HCT116 (cell line): Measurements from ENCODE around the gene ZBTB20. TPM values are rescaled to one million over a fixed set of nuclear protein-coding genes. Genes with fewer than 3 reads are reported as not detected.

ENCODE experiments used
- ATAC-seq: fragments of 200-7000 bp; cut with Tn5 transposase; 2 replicates; pipeline ENCODE4 v1.9.1; 2020; ENCODE audit warnings: mild to moderate bottlenecking, moderate library complexity
- BruUV-seq: library from RNA; stranded (reverse); fragments of 400-500 nt; replicated peaks from 2 replicates; lab custom pipeline; 2021; lab: Mats Ljungman, UMichigan
- CTCF ChIA-PET: fragments of 300-600 bp; sonication (Branson Sonifier 250); formaldehyde crosslinking; loops from one replicate; lab custom pipeline; 2021; ENCODE audit warnings: antibody characterized with exemption; lab: Charles Lee
- POLR2A ChIA-PET: fragments of 300-600, 350-600 bp; sonication (Branson Sonifier 250); formaldehyde crosslinking; loops from one replicate; lab custom pipeline; 2021; ENCODE audit warnings: antibody characterized with exemption; lab: Charles Lee
- RAD21 ChIA-PET, 2 experiments: fragments of 300-600 bp; sonication (Branson Sonifier 250); formaldehyde crosslinking; loops; one replicate each; lab custom pipeline; 2023; ENCODE audit warnings: low total read pairs in 2 of 2; ENCODE audit not compliant: uncharacterized antibody in 2 of 2, unreplicated experiment in 2 of 2, low non-redundant PET in 1 of 2; lab: Charles Lee
- DNase-seq: peaks from one replicate; pipeline ENCODE4 v3.0.0-alpha.2; 2010; ENCODE audit warnings: low read depth, low spot score
- H2AFZ ChIP-seq: fragments of 200-600 bp; shearing (Covaris generic), sonication (generic); 2 replicates; pipeline ENCODE4 v1.6.1; 2017; ENCODE audit warnings: low read depth, mixed run types, mixed read lengths, antibody characterized with exemption, low read length; ENCODE audit not compliant: poor library complexity, severe bottlenecking
- H3K27ac ChIP-seq: 2 replicates; pipeline ENCODE4 v1.5.1; 2012; ENCODE audit warnings: low read depth, low read length
- H3K27me3 ChIP-seq: fragments of 200-600 bp; sonication (generic); 2 replicates; pipeline ENCODE4 v1.6.1; 2016; ENCODE audit warnings: mixed run types, low read length, mixed read lengths; ENCODE audit not compliant: insufficient read depth
- H3K36me3 ChIP-seq, 2 experiments: fragments of 200-500 bp in 1 of 2; fragments of 200-600 bp in 1 of 2; sonication (Bioruptor generic) in 1 of 2; sonication (generic) in 1 of 2; 2 replicates each; pipeline versions ENCODE4 v1.5.1 to v1.6.1; 2014 to 2016; ENCODE audit warnings: low read length in 2 of 2, inconsistent platforms in 1 of 2, mixed read lengths in 1 of 2, mixed run types in 1 of 2; ENCODE audit not compliant: insufficient read depth in 2 of 2, control insufficient read depth in 1 of 2
- H3K4me1 ChIP-seq, 2 experiments: fragments of 200-600 bp in 1 of 2; sonication (generic) in 1 of 2; 2 replicates each; pipeline versions ENCODE4 v1.5.1 to v1.6.1; 2012 to 2017; ENCODE audit warnings: low read length in 2 of 2, inconsistent platforms in 1 of 2, mild to moderate bottlenecking in 1 of 2, mixed read lengths in 1 of 2, mixed run types in 1 of 2, moderate library complexity in 1 of 2; ENCODE audit not compliant: insufficient read depth in 2 of 2, control insufficient read depth in 1 of 2
- H3K4me2 ChIP-seq: fragments of 200-600 bp; sonication (generic); 2 replicates; pipeline ENCODE4 v1.6.1; 2017; ENCODE audit warnings: mixed run types, low read length, mixed read lengths
- H3K4me3 ChIP-seq, 2 experiments: fragments of 200-600 bp in 1 of 2; sonication (generic) in 1 of 2; replicated peaks in 1 of 2; 2 replicates each; pipeline ENCODE4 v1.5.1; 2011 to 2016; ENCODE audit warnings: low read length in 2 of 2, control low read depth in 1 of 2, low read depth in 1 of 2, mild to moderate bottlenecking in 1 of 2, mixed read lengths in 1 of 2, mixed run types in 1 of 2
- H3K79me2 ChIP-seq: fragments of 200-600 bp; sonication (generic); 2 replicates; pipeline ENCODE4 v1.6.1; 2017; ENCODE audit warnings: mild to moderate bottlenecking, mixed run types, low read length, moderate library complexity, mixed read lengths; ENCODE audit not compliant: insufficient read depth
- H3K9ac ChIP-seq: fragments of 200-600 bp; sonication (generic); 2 replicates; pipeline ENCODE4 v1.6.1; 2016; ENCODE audit warnings: low read length, mixed read lengths
- H3K9me2 ChIP-seq: fragments of 200-600 bp; sonication (generic), shearing (Covaris generic); 2 replicates; pipeline ENCODE4 v1.6.1; 2017; ENCODE audit warnings: mixed run types, mild to moderate bottlenecking, moderate library complexity; ENCODE audit not compliant: insufficient read depth
- H3K9me3 ChIP-seq, 2 experiments: fragments of 200-500 bp in 1 of 2; fragments of 200-600 bp in 1 of 2; sonication (Bioruptor generic) in 1 of 2; sonication (generic) in 1 of 2; 2 replicates each; pipeline ENCODE4 v1.6.1; 2014 to 2017; ENCODE audit warnings: low read length in 2 of 2, mixed read lengths in 2 of 2, inconsistent platforms in 1 of 2, low read depth in 1 of 2, mild to moderate bottlenecking in 1 of 2, mixed run types in 1 of 2, moderate library complexity in 1 of 2; ENCODE audit not compliant: control insufficient read depth in 1 of 2, insufficient read depth in 1 of 2
- H4K20me1 ChIP-seq: fragments of 200-600 bp; sonication (generic), shearing (Covaris generic); 2 replicates; pipeline ENCODE4 v1.6.1; 2017; ENCODE audit warnings: mixed run types, mild to moderate bottlenecking, moderate library complexity; ENCODE audit not compliant: insufficient read depth
- CBX3 ChIP-seq: IDR thresholded peaks from 2 replicates; pipeline ENCODE4 v1.6.1; 2012; ENCODE audit warnings: low read depth
- EGR1 ChIP-seq: IDR thresholded peaks from 2 replicates; pipeline ENCODE4 v1.6.1; 2012; ENCODE audit warnings: low read depth
- EZH2phosphoT487 ChIP-seq: fragments of 200-600 bp; IDR thresholded peaks from 2 replicates; pipeline ENCODE4 v1.6.1; 2018; ENCODE audit warnings: antibody characterized with exemption, borderline replicate concordance
- JUND ChIP-seq: IDR thresholded peaks from 2 replicates; pipeline ENCODE4 v1.6.1; 2012
- POLR2A ChIP-seq: IDR thresholded peaks from 2 replicates; pipeline ENCODE4 v1.7.0; 2011; ENCODE audit warnings: borderline replicate concordance; ENCODE audit not compliant: insufficient read depth, insufficient read length; ENCODE audit errors: extremely low read depth
- RAD21 ChIP-seq: IDR thresholded peaks from 2 replicates; pipeline ENCODE4 v1.6.1; 2012; ENCODE audit warnings: low read depth, mild to moderate bottlenecking
- intact Hi-C: fragments of 100-400 bp; cut with micrococcal nuclease; formaldehyde crosslinking; loops from 2 replicates; pipeline ENCODE4 v1.10.0; 2022
- total RNA-seq: library from RNA; stranded (reverse); gene quantifications from one replicate; pipeline ENCODE4 v1.2.1, GENCODE V29; 2021; ENCODE audit not compliant: unreplicated experiment
- TF ChIP-seq, protein P1 (sequence below): IDR thresholded peaks from 2 replicates; pipeline ENCODE4 v1.6.1; 2011; ENCODE audit warnings: mild to moderate bottlenecking, low read length, moderate library complexity; ENCODE audit not compliant: insufficient replicate concordance; ENCODE audit errors: extremely low read depth
- TF ChIP-seq, protein P2 (sequence below), 3 experiments: fragments of 200-600 bp in 1 of 3; sonication (generic) in 1 of 3; IDR thresholded peaks in 2 of 3; conservative IDR thresholded peaks in 1 of 3; 2 replicates each; pipeline ENCODE4 v1.5.1; 2012 to 2017; ENCODE audit warnings: low read depth in 2 of 3, low read length in 2 of 3, antibody characterized with exemption in 1 of 3, borderline replicate concordance in 1 of 3, control low read depth in 1 of 3, mild to moderate bottlenecking in 1 of 3, mixed read lengths in 1 of 3, mixed run types in 1 of 3, moderate library complexity in 1 of 3; ENCODE audit not compliant: insufficient read depth in 1 of 3

The ZBTB20 gene
- total RNA-seq, 1 experiment from 2014 or later = 42.1 TPM

DNA sequence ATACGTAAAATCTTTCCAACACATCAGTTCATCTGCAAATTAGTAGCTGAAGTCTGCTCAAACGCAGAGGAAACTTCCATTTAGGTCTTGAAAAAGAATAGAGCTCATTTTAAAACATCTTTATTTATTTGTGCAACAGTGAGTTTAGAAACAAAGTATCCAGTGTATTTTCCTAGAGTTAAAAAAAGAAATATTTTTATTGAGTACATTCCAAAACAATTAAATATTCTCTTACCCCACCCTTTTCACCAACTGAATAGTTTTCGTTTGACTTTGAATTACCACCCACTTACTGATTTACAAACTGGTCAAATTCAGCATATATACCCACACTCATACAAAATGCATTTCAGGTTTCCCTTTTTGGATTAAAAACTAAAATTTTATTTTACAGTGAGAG, 104.7 kb downstream of the ZBTB20 start:
- ChIA-PET POLR2A (no interaction called here), CTCF (interaction anchor here (1.3 to 1.6 kb wide), 2 partner anchors 10 to 43 kb away, joined by 3 read pairs; no protein-coding TSS in a partner anchor), RAD21 (no interaction called here)
- Histone ChIP-seq H3K9me3 (no peaks in the 10 kb centered on the region), H3K9me2 (no peaks in the 10 kb centered on the region), H2AFZ (no peak overlapping the region), H3K79me2 (no peaks in the 10 kb centered on the region), H3K4me2 (no peak overlapping the region), H3K36me3 (no peaks in the 10 kb centered on the region), H3K27ac (no peak overlapping the region), H3K4me3 (no peak overlapping the region), H3K9ac (no peak overlapping the region), H3K27me3 (no peaks in the 10 kb centered on the region), H3K4me1 (peaks cover 0 to 10% of the 10 kb centered on the region in 2 experiments; a peak in 2 of 4 replicates), H4K20me1 (no peaks in the 10 kb centered on the region)
- ATAC-seq = no peak
- intact Hi-C loops = no loop called here
- TF ChIP-seq, protein P1, sequence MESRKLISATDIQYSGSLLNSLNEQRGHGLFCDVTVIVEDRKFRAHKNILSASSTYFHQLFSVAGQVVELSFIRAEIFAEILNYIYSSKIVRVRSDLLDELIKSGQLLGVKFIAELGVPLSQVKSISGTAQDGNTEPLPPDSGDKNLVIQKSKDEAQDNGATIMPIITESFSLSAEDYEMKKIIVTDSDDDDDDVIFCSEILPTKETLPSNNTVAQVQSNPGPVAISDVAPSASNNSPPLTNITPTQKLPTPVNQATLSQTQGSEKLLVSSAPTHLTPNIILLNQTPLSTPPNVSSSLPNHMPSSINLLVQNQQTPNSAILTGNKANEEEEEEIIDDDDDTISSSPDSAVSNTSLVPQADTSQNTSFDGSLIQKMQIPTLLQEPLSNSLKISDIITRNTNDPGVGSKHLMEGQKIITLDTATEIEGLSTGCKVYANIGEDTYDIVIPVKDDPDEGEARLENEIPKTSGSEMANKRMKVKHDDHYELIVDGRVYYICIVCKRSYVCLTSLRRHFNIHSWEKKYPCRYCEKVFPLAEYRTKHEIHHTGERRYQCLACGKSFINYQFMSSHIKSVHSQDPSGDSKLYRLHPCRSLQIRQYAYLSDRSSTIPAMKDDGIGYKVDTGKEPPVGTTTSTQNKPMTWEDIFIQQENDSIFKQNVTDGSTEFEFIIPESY = no peak
- TF ChIP-seq JUND = no peak
- no peak for TF ChIP-seq POLR2A
- DNase-seq = no peak
- BruUV-seq = no TSS peak

DNA sequence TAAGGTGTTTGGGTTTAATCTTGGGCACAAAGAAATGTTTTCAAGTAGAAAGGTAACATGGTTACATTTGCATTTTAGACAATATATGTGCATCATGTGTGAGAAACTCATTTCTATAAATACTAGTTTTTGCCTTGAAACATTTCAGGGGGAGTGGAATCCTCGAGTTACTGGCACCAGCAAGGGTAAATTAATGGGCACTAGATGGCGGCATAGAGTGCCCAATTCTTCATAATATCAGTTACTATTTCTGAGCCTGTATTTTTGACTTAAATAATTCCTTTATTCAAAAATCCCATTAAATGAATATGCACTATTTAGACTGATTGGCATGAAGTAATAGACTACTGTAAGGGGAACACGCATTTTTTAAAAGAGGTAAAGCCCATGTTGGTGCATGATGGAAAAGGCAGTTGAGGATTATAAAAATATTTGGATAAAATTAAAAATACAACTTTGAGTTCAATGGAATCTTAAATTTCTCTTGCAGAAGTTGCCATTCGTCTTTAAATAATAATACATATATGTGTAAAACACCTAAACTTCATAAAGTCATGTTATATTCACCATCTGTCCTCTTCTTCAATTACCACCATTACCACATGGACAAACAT, 106.3 kb downstream of the ZBTB20 start:
- TF ChIP-seq EGR1 (no peak), EZH2phosphoT487 (no peak), RAD21 (peak; percentile 57), CBX3 (0 out of 2 replicates have a peak, but pooled peaks have one; percentile 33)
- TF ChIP-seq, protein P2, sequence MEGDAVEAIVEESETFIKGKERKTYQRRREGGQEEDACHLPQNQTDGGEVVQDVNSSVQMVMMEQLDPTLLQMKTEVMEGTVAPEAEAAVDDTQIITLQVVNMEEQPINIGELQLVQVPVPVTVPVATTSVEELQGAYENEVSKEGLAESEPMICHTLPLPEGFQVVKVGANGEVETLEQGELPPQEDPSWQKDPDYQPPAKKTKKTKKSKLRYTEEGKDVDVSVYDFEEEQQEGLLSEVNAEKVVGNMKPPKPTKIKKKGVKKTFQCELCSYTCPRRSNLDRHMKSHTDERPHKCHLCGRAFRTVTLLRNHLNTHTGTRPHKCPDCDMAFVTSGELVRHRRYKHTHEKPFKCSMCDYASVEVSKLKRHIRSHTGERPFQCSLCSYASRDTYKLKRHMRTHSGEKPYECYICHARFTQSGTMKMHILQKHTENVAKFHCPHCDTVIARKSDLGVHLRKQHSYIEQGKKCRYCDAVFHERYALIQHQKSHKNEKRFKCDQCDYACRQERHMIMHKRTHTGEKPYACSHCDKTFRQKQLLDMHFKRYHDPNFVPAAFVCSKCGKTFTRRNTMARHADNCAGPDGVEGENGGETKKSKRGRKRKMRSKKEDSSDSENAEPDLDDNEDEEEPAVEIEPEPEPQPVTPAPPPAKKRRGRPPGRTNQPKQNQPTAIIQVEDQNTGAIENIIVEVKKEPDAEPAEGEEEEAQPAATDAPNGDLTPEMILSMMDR (IDR thresholded peaks at IDR 0.05 in 2 of 3, conservative IDR thresholded peaks at IDR 0.05 in 1 of 3; ENCODE audit: borderline replicate concordance in 1 of 3, insufficient read depth in 1 of 3, low read depth in 2 of 3, low read length in 2 of 3) = peak; percentile 39 to 80 (median 65); a peak in 5 of 6 replicates
- TF ChIP-seq, all 23 proteins: peak for 3
- Histone ChIP-seq H3K4me1 (peaks cover 0 to 10% of the 10 kb centered on the region in 2 experiments; a peak in 2 of 4 replicates), H3K9me3 (no peaks in the 10 kb centered on the region), H3K79me2 (no peaks in the 10 kb centered on the region), H2AFZ (no peak overlapping the region), H3K4me3 (no peak overlapping the region), H3K36me3 (no peaks in the 10 kb centered on the region), H3K27ac (no peak overlapping the region), H3K27me3 (no peaks in the 10 kb centered on the region), H3K9me2 (no peaks in the 10 kb centered on the region), H4K20me1 (no peaks in the 10 kb centered on the region), H3K9ac (no peak overlapping the region), H3K4me2 (no peak overlapping the region)
- peak; percentile 16 for DNase-seq
- no TSS peak for BruUV-seq
- intact Hi-C loops = no loop called here
- ChIA-PET POLR2A (no interaction called here), RAD21 (no interaction called here), CTCF (interaction anchor here (1.1 kb wide), 1 partner anchor 10 kb away, joined by 5 read pairs; no protein-coding TSS in a partner anchor)
- peak; percentile 75 for ATAC-seq
